ENCODE measurements around the gene RAPGEF3. TPM values are rescaled to one million over a fixed set of nuclear protein-coding genes. Genes with fewer than 3 reads are reported as not detected.

Gene RAPGEF3
- total and polyA plus RNA-seq, 2 donors (not counting 1 experiment from before 2014, with no cell fraction given): 1.8 to 5.2 TPM

DNA sequence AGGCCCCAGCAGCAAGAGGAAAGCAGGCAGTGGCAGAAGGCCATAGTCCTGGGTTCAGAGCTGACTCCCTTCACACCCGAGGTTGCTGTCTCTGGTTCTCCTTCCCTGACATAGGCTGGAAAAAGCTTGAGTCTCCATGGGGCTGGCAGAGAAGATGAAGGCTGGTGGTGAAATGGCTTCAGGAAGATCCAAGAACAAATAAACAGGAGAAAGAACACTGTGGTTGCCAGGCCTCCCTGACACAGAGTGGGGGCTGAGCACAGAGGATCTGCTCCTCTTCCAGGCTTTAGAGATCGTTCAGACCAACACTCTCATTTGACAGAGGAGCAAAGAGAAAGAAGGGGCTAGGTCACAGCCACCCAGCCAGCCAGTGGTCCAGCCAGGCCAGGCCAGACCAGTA, 46.7 kb upstream of the RAPGEF3 start:
- H3K4me2 ChIP-seq (replicated peaks; ENCODE audit: low read depth, low read length, poor library complexity, severe bottlenecking): no peak overlapping the region
- ATAC-seq (ENCODE audit: low read depth) (no peak), DNase-seq (no peak)
- H3K36me3 ChIP-seq (replicated peaks in 1 of 2; ENCODE audit: control extremely low read depth in 1 of 2, control insufficient read depth in 1 of 2, extremely low read depth in 1 of 2, insufficient read depth in 2 of 2, low read length in 1 of 2): peaks cover 0 to 14% of the 10 kb centered on the region in 2 experiments
- peaks cover 91% of the 10 kb centered on the region for H3K4me1 Mint-ChIP-seq
- H3K27me3 ChIP-seq (replicated peaks in 1 of 4; ENCODE audit: control extremely low read depth in 1 of 4, control insufficient read depth in 3 of 4, insufficient read depth in 4 of 4, low read length in 3 of 4): no peaks in the 10 kb centered on the region
- intact Hi-C loops (cut with micrococcal nuclease): no loop called here
- no peak for TF ChIP-seq EZH2 (IDR thresholded peaks at IDR 0.05; ENCODE audit: borderline replicate concordance, insufficient read depth, low read depth, low read length, poor library complexity, severe bottlenecking)
- TF ChIP-seq, protein P1, sequence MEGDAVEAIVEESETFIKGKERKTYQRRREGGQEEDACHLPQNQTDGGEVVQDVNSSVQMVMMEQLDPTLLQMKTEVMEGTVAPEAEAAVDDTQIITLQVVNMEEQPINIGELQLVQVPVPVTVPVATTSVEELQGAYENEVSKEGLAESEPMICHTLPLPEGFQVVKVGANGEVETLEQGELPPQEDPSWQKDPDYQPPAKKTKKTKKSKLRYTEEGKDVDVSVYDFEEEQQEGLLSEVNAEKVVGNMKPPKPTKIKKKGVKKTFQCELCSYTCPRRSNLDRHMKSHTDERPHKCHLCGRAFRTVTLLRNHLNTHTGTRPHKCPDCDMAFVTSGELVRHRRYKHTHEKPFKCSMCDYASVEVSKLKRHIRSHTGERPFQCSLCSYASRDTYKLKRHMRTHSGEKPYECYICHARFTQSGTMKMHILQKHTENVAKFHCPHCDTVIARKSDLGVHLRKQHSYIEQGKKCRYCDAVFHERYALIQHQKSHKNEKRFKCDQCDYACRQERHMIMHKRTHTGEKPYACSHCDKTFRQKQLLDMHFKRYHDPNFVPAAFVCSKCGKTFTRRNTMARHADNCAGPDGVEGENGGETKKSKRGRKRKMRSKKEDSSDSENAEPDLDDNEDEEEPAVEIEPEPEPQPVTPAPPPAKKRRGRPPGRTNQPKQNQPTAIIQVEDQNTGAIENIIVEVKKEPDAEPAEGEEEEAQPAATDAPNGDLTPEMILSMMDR (IDR thresholded peaks at IDR 0.05): no peak
- H2AFZ ChIP-seq (ENCODE audit: insufficient read depth, low read depth, low read length, poor library complexity, severe bottlenecking): no peak overlapping the region
- peak overlapping the region; percentile 91 for H3K27ac Mint-ChIP-seq
- ChIA-PET POLR2A (interaction anchor here (17.3 kb wide), 1 partner anchor 30 kb away, joined by 264 read pairs; no protein-coding TSS in a partner anchor), CTCF (interaction anchor here (9.3 to 38.8 kb wide), 2 partner anchors 14 to 29 kb away, joined by 76 to 1203 read pairs; partner anchors contain the start of gene HDAC7)
- peak overlapping the region in 1 of 2 donors; percentile 94 for H3K27ac ChIP-seq (ENCODE audit: low read length in 2 of 2)
- H4K20me1 ChIP-seq (ENCODE audit: control insufficient read depth, insufficient read depth, low read length, poor library complexity, severe bottlenecking): peaks cover 27% of the 10 kb centered on the region
- H3K79me2 ChIP-seq (ENCODE audit: control insufficient read depth, insufficient read depth, low read length): peaks cover 98% of the 10 kb centered on the region
- H3K4me3 Mint-ChIP-seq: no peak overlapping the region
- no peaks in the 10 kb centered on the region for H3K27me3 Mint-ChIP-seq
- 70% methylated on average over 2 of the region's 2 CpGs for WGBS (ENCODE audit: insufficient coverage)
- H3K9ac ChIP-seq (ENCODE audit: low read length): no peak overlapping the region
- no peak overlapping the region for H3K4me3 ChIP-seq (ENCODE audit: control extremely low read depth in 1 of 5, extremely low read depth in 1 of 5, insufficient read depth in 1 of 5, low read depth in 2 of 5, low read length in 4 of 5)
- no peaks in the 10 kb centered on the region for H3K9me3 ChIP-seq (ENCODE audit: control extremely low read depth in 1 of 3, control insufficient read depth in 2 of 3, insufficient read depth in 1 of 3, low read length in 2 of 3)
- peaks cover 68 to 90% of the 10 kb centered on the region in 2 donors for H3K4me1 ChIP-seq (ENCODE audit: control insufficient read depth in 2 of 2, insufficient read depth in 2 of 2, low read length in 2 of 2)
- no peaks in the 10 kb centered on the region for H3K9me3 Mint-ChIP-seq (ENCODE audit: insufficient read depth)

DNA sequence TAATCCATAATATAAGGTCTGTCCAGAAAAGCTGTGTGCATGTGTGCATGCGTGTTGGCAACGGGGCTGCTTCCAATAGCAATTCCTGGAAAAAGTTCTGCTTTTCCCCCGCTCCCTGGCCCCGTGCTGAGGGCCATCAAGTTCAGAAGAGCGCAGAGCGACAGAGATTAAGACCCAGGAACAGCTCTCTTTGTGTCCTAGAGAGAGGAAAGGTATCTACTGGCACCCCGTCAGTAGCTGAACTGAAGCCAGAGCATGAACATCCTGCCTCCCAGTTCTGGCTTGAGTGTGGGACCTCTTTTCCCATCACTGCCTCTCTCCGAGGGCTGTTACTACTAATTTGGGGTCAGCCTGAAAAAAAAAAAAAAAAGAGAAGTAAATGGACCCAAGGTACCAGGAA, 45.5 kb upstream of the RAPGEF3 start:
- Mint-ChIP-seq H3K9me3 (ENCODE audit: insufficient read depth) (no peaks in the 10 kb centered on the region), H3K4me3 (peak overlapping the region; percentile 70), H3K4me1 (peaks cover 85% of the 10 kb centered on the region), H3K27me3 (no peaks in the 10 kb centered on the region), H3K27ac (peak overlapping the region; percentile 91)
- CTCF ChIA-PET: interaction anchor here (1.2 to 38.8 kb wide), 3 partner anchors 9 to 31 kb away, joined by 5 to 1203 read pairs (median 76); partner anchors contain the start of gene HDAC7
- no peak overlapping the region for H3K9ac ChIP-seq (ENCODE audit: low read length)
- DNase-seq (no peak), ATAC-seq (ENCODE audit: low read depth) (no peak)
- H3K4me1 ChIP-seq (ENCODE audit: control insufficient read depth in 2 of 2, insufficient read depth in 2 of 2, low read length in 2 of 2): peaks cover 57 to 85% of the 10 kb centered on the region in 2 donors
- no peak overlapping the region for H3K4me3 ChIP-seq (ENCODE audit: control extremely low read depth in 1 of 5, extremely low read depth in 1 of 5, insufficient read depth in 1 of 5, low read depth in 2 of 5, low read length in 4 of 5)
- no peaks in the 10 kb centered on the region for H3K9me3 ChIP-seq (ENCODE audit: control extremely low read depth in 1 of 3, control insufficient read depth in 2 of 3, insufficient read depth in 1 of 3, low read length in 2 of 3)
- H4K20me1 ChIP-seq (ENCODE audit: control insufficient read depth, insufficient read depth, low read length, poor library complexity, severe bottlenecking): peaks cover 40% of the 10 kb centered on the region
- intact Hi-C loops (cut with micrococcal nuclease): no loop called here
- no peak overlapping the region for H2AFZ ChIP-seq (ENCODE audit: insufficient read depth, low read depth, low read length, poor library complexity, severe bottlenecking)
- 84% methylated on average over 4 of the region's 8 CpGs for WGBS (ENCODE audit: insufficient coverage)
- H3K36me3 ChIP-seq (replicated peaks in 1 of 2; ENCODE audit: control extremely low read depth in 1 of 2, control insufficient read depth in 1 of 2, extremely low read depth in 1 of 2, insufficient read depth in 2 of 2, low read length in 1 of 2): peaks cover 0 to 24% of the 10 kb centered on the region in 2 experiments
- POLR2A ChIA-PET: interaction anchor here (0.5 kb wide), 1 partner anchor 17 kb away, joined by 10 read pairs; no protein-coding TSS in a partner anchor
- H3K79me2 ChIP-seq (ENCODE audit: control insufficient read depth, insufficient read depth, low read length): peaks cover 98% of the 10 kb centered on the region
- TF ChIP-seq EZH2 (IDR thresholded peaks at IDR 0.05; ENCODE audit: borderline replicate concordance, insufficient read depth, low read depth, low read length, poor library complexity, severe bottlenecking): no peak
- TF ChIP-seq, protein P1 (IDR thresholded peaks at IDR 0.05): no peak
- H3K27me3 ChIP-seq (replicated peaks in 1 of 4; ENCODE audit: control extremely low read depth in 1 of 4, control insufficient read depth in 3 of 4, insufficient read depth in 4 of 4, low read length in 3 of 4): no peaks in the 10 kb centered on the region
- peak overlapping the region; percentile 4 for H3K4me2 ChIP-seq (replicated peaks; ENCODE audit: low read depth, low read length, poor library complexity, severe bottlenecking)
- peak overlapping the region in 1 of 2 donors; percentile 94 for H3K27ac ChIP-seq (ENCODE audit: low read length in 2 of 2)
